HG02623 (cell line): ENCODE measurements around the gene SIAH3.
"Not testable (repeated sequence)": the region's sequence is repeated elsewhere in the genome, so short reads cannot be mapped to it uniquely, and the experiment has no call there.

Experiments
- ATAC-seq: cut with Tn5 transposase; IDR thresholded peaks from one replicate; pipeline ENCODE4 v1.9.1; 2021; ENCODE audit warnings: moderate library complexity; ENCODE audit not compliant: unreplicated experiment

Gene SIAH3

DNA sequence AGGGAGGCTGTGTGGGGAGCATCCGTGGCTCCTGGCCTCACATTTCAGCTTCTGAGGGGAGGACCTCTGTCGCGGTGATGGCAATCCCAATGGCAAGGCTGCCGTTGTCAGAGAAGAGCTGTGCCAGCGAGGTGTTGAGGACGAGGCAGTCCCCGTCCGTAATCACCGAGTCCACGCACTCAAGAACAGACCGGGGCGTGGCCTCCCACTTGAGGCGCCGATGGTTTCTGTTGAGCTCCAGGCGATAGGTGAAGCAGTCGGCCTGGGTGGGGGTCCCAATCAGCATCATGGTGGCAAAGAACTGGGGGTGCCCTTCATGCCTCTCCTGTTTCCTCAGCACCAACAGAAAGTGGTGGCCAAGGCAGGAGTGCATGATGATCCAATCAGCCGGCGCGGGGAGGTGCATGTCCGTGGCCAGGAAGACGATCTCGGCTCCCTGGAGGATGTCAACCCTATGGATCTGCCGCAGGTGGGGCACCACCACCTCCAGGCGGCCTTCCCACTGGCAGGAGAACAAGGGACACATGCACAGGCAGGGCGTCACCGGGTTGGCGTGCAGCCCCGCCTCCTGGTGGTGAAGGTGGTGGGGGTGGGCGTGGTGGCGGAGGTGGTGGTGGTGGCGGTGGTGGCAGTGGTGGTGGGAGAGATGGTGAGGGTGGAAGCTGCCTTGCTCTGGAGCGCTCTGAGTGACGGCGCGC is 68.1 kb downstream of the SIAH3 start:
- ATAC-seq = no peak

DNA sequence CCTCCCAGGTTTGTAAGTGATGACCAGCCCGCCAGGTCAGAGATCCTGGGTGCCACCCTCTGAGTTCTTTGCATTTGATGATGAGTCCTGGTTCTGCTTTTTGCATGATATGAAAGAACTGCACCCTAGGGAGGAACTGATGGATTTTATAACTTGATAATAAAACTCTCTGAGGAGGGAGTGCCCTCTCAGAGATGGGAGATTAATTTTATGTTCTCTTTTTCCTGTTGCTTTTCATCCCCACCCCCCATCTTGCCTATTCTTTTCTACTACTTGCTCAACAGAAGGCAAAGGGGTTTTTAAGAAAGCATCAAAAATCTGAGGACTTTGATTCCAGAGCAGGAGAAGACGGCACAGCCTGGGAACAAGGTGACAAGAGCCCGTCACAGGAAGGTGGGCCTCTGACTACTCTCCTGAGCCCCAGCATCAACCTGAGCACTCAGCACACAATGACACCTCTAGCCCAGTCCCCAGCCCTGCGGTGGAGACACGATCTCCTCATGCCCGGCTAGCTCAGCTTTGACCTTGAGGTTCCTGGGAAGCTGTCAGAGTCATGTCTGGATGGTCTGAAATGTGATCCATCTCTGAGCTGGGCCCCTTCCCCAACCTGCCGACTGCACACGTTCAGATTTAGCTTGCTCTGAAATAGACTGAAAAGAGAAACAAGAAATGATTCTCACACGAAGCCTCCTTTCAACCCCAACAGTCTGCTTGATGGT is 69.1 kb downstream of the SIAH3 start:
- no peak for ATAC-seq

DNA sequence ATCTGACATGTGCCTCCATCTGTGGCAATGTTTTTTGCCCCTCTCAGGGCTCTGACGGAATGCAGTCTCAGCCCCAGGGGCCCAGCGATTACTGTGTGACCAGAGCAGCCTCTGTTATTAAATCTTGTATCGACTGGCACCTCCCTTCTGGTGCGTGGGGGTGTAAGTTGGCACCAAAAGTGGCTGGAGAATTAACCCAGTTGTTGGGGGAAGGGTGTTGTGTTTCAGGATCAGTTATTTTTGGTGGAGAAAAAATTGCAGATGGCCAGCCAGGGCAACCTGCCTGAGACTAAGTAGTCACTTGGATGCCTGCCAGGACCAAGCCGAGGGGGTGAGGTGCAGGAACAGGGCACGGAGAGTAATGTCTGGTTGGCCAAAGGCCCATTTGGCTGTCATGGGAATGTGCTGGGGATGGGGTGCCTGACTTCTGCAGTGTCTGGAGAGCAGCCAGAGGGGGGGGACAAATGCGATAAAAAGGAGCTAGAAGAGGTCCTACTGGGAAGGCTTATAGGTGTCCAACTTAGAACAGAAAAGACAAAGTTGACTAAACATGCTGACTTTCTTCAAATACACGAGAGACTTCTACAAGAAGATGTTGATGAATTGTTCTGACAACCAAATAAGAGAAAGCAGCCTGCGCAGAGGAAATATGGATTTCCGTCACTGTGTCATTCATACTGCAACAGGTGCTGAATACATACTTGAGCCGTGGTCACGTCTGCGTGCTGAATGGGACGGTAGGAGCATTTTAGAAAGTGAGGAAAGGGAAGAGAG is 69.8 kb downstream of the SIAH3 start:
- ATAC-seq = no peak

DNA sequence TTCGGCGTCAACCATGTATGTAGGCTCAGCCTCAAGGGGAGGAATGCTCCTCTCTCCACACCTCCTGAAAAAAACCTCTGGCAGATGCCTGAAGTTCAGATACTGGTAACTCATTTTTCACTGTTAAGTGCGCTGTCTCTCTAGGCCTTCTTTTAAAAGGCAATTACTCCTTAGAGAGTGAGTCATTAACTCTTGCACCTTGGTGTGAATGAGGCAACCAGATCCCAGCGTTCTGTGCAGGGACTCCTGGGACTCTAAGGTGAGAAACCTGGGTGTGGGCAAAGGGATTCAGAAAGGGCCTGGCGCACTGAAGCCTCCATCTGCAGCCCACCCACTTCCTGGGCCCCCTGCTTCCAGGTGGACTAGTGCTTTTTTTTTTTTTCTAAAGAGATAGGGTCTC is 71.7 kb downstream of the SIAH3 start:
- ATAC-seq = no peak

DNA sequence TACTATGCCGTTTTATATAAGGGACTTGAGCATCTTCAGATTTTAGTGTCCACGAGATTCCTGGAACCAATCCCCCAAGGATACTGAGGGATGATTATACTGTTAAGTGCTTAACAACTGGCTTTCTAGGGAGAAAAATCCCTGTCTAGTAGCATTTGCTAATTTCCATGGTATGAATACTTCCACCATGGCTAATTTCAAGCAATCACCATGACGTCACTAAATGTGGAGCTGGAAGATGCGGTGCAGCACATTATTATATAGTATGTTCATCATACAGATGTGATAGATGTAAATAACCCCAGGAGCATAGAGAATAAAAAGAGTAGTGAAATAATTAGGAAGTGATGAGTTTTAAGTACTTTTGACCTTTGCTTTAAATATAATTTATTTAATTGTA is 72.7 kb downstream of the SIAH3 start:
- ATAC-seq = no peak

DNA sequence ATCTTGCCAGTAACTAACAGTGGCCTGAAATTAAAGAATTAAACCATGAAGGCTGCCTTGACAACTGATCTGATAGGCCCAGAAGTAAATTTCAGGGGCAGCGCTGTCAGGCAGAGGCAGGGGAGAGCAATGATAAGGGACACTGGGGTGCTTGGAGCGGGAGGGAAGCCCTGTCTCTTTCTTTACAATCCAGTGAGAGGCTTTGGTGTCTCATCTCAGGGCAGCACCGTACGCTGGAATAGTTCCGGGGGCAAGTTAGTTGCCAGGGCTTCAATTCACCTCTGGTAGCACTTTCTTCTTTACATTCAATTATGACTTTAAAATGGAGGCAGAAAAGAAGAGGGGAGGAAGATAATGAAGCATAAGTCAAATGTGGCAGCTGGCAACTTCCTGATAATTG is 74.8 kb downstream of the SIAH3 start:
- no peak for ATAC-seq

DNA sequence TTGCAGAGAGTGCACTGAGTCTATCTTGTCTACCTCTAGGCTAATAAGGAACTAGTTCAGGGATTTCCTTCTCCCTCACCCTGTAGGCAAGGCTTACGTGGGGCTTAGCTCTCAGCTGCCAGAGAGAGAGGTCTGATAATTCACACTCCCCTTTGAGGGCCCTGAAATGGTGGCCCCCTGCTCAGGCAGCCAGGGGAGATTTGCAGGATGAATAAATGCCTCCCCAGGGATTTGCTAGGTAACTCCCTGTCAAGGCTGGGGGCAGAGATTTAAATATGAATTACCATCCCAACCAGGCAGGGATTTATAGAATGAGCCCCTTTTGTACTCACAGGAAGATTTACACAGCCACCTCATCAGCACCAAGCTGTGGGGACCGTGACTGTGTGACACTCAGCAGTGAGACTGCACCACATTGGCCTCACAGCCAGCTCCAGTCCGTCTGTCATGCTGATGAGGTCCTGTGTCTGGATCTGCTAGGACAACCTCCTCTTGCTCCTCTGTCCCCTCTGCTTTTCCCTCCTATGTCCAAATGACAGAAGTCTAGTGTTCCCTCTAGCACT is 76.1 kb downstream of the SIAH3 start:
- no peak for ATAC-seq

DNA sequence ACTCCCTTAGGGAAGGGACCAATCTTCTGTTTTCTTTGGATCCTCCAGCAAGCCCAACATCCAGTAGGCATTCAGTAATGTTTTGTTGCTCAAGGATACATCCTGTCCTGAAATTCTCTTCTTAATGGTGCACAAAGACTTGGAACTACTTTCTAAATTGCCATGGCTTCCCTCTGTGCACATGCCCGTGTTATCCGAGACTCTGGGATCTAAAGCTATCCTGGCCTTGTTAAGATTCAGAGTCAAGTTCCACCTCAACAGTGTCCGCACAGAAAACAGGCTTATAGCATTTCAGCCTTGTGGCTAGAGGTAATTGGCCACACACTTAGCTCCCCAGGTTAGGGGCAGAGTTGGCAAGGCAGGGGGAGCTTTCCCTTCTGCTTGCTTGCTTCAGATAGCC is 77.6 kb downstream of the SIAH3 start:
- no peak for ATAC-seq

DNA sequence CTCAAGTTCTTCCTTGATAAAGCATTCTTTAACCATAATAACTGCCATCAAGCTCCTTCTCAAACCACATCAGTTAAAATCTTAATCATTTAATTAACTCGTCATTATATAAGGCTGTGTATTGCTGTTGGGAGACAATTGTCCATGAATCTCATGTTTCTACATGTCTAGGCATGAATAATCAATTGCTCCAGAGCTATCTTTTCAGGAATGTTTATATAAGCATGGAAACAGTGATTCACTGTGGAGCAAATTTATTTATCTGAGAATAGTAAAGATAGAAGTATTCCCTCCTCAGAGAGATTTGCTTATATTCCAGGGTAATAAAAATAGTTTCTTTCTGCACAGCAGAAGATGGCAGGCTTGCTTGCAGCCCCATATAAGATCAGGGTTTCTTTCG is 78.3 kb downstream of the SIAH3 start:
- ATAC-seq = no peak

DNA sequence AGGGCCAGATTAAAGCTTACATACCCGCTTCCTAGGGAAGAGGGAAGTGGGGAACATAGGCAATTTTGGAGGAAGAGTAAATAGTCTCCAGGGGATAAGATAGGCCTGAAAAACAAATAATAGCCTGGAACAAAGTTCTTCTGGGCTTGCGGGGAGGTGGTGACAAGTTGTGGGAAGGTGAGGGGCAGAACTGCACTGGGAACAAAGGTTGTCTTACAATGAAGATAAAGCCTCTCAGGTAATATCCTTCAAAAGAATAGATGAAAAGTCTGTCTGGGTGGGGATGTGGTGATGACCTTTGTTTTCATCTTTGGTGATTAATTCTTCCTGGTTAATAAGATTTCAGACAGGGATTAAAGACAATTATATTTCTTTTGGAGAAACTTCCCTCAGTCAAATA is 80.7 kb downstream of the SIAH3 start:
- ATAC-seq = no peak

DNA sequence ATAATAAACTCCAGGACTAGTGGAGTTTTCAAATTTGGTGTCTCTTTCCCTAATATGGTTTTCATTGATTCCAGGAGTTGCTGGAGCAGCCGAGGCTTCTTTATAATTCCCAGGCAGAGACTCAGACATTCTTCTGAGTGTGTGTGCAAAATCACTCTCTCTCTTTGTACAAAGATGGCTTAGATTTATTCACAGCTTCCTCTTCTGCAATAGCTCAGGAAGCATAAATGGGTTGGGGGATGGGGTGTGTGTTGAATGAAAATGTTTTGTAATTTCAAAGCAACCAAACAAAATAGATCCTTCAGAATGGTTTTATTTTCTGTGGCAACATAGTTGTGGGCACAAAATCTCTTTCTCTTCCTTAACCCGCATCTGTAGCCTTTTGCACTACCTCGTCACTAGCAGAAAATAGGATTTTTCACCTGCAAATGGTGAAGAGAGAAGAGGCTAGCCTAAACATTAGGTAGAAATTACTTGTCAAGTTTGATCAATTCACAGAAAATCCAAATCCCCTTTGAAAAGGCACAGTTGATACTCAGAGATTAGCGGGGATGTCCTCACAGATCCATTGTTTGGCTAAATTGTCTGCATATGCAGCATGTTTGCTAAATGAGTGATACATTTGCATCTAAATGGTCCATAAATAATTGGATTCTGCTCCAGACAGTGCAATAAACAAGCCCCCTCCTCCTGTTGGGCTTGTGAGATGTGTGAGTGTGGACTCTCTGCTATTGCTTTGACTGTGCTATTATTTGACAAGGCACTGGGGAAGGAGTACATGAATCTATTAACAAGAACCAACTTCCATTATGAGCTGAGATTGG is 82.7 kb downstream of the SIAH3 start:
- ATAC-seq = no peak

DNA sequence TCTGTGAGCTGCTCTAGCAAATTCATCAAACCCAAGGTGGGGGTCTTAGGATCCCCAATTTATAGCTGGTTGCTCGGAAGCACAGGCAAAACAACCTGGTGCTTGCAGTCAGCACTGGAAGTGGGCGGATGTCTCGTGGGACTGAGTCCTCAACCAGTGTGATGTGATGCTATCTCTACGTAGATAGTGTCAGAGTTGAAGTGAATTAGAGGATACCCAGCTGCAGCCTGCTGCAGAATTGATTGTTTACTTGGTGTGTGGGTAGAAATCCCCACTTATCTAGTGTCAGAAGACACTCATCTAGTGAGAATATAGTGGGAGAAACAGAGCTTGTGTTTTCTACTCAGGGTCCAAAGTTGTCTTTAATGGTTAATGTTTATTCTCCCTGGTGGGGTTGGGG is 86.1 kb downstream of the SIAH3 start:
- no peak for ATAC-seq

DNA sequence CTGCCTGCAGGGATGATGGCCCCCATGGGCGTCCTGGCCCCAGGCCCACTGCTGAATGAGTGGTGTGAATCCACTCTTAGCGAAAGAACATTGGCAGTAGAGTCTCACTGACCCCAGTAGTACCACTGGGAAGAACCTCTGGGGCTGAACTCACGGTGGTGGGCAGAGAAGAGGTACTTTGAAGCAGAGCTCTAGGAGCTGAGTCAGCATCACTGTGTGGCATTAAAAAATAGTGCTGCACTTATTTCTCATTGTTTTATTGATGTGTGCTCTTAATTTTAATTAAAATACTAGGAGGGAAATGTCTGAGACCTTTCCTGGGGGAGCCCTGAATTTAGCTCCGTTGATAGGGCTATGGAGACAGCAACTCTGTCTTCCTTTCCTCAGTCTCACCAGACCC is 88.1 kb downstream of the SIAH3 start:
- no peak for ATAC-seq

DNA sequence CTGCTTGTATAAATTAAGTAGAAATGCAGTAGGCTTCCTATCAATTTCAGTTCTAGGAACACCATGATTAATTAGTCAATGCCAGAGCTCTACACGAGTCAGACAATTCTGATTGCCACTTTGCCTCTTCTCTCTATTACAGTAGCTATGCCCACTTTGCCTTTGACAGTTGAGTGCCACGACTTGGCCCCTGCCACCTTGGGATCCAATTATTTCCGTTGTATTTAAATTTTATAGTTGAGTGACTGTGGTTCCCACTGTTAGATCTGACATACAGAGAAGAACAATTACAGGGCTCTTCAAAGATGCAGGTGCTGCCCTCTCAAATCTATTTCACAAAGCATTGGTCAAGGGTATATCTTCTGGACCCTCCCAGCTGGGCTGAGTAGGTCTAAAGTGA is 94.0 kb downstream of the SIAH3 start:
- not testable (repeated sequence) for ATAC-seq

DNA sequence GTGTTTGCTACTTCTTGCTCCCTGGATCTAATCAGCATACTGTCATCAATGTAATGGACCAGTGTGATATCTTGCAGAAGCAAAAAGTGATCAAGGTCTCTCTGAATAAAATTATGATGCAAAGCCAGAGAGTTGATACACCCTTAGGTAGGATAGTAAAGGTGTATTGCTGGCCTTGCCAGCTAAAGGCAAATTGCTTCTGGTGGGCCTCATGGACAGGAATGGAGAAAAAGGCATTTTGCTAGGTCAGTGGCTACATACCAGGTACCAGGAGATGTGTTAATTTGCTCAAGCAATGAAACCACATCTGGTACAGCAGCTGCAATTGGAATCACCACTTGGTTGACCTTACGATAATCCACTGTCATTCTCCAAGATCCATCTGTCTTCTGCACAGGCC is 95.1 kb downstream of the SIAH3 start:
- not testable (repeated sequence) for ATAC-seq

DNA sequence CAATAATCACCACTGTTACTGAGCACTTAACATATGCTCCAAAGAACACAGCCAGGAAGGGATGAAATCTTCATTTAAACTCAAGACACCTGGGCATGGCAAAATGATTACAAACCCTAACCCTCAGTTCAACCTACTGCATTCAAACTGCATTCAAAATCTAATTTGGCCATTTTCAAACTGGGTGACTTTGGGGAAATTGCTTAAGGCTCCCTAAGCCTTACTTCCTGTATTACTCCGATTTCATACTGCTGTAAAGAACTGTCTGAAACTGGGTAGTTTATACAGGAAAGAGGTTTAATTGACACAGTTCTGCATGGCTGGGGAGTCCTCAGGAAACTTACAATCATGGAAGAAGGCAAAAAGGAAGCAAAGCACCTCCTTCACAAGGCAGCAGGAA is 99.0 kb downstream of the SIAH3 start:
- ATAC-seq = no peak

DNA sequence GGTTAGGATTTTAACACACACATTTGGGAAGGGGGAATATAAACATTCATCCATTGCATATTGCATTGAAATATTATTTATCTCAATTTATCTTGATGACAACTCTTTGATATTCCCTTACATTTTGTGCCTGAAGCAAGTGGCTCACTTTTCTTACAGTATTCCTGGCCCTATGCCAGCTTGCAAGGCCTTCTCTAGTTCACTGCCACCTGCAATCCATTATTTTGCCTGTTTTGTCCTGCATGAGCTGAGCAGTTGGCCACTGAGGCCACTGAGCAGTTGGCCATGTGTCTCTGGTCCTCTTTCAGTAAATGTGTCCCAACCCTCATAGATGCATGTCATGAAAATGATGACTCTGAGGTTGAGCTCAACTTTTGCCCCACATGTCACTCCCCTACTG is 99.7 kb downstream of the SIAH3 start:
- no peak for ATAC-seq

DNA sequence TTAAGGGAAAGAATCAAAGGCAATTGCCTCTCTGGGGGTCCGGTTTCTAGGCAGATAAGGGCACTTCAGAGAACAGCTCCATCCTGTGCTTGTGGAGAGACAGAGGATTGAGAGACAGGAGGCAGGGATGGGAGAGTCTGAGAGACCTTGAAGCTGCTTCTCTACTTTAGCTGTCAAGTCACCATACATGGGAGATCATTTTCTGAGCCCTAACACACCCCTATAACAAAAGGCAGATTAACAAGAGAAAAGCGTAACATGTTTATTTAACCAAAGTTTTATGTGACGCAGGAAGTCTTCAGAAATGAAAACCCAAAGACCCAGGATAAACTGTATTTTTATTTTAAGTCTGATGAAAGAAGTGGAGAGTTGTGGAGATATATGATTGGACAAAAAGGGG is 101.0 kb downstream of the SIAH3 start:
- no peak for ATAC-seq

DNA sequence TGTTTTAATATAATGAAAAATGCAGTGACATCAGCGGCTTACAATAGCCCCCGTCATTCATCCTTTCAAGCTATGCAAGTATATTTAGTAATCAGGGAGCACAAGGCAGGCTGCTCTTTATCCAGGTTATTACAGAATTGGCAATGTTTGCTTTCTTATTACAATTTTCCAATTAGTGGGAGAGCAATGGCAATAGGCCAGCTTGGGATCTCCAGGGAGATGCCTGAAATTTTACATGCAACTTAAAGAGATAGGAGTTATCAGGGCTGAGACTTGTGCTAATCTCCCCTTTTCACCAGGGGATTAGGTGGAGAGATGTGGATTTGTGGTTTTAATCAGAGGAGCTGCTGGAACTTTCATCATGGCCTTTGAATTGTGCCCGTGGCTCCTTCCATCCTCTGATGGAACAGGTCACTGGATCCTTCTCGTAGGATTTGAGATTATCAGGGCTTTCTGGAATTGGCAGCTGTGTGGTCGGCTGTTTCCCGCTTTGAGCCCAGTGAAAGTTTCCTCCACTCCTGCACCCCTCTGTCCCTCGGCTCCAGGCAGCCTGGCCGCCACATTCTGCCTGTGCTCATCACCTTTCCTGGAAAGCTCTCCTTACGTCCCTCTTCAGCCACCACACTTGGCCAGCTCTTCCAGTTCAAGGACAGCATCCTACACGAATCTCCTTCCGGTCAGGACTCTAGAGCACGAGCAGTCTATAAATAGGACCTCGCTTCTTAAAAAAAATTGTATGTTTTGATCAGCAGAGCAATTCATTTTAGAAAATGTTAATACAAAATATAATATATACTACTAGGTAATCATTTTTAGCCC is 102.4 kb downstream of the SIAH3 start:
- no peak for ATAC-seq

DNA sequence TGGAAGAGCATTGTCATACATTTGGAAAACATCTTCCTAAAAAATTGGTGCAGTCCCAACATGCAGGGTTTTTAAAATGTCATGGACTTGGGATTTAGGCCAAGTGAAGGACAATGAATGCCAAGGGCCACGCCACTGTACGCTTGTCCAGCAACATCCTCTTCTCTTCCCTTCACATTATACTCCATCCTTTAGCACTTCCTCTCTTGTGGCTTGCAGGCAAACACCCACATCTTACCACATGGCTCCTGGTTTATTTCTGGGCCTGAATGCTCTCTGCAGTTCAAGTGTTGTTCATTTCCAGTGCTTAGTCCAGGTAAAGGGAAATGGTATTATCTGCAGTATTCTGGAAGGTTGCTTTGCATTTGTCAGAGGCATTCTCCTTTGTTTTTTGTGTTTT is 104.5 kb downstream of the SIAH3 start:
- no peak for ATAC-seq
